GM18526 (cell line): ENCODE results near the gene ADPRH.

Source experiments
- POLR2A ChIP-seq: IDR thresholded peaks from 3 replicates; pipeline ENCODE4 v1.6.1; 2011; ENCODE audit not compliant: insufficient read length; ENCODE audit errors: extremely low read depth

Gene ADPRH

DNA sequence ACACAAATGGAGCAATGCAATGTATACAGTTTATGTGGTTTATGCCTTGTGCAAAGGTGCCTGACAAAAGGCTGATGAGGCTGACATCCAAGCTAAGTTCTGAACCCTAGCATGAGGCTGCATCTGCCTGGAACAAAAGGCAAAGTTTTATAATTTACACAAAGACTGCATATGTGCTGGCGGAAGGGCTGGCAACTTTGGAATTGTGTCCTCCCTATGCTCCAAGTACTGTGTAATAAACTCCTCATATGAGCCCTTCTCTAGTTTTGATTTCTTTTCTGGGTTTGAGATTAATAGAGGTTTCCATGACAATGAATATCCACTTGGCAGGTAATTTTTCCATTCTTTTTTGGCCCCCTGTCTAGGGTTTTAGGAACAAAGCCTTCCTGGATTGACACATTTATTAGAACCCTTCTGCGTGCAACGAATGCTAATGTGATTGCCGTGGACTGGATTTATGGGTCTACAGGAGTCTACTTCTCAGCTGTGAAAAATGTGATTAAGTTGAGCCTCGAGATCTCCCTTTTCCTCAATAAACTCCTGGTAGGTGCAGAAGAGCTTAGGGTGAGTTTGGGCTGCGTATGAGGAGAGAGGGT lies 29.2 kb downstream of the ADPRH start:
- TF ChIP-seq POLR2A, result no peak

DNA sequence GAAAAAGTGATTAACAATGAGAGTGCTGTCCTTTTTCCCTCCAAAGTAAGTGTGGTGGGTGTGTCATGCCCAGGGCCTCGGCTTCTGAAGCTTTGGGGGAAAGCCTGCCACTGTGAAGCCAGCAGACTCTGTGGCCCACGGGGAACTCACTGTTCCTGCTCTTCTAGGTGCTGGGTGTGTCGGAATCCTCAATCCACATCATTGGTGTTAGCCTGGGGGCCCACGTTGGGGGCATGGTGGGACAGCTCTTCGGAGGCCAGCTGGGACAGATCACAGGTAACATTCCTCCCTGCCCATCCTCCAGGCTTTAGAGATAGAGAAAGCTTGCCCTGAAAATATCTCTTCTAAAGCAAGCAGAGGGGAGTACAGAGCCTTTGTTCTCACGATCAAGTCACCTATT lies 30.0 kb downstream of the ADPRH start:
- TF ChIP-seq POLR2A, result no peak

DNA sequence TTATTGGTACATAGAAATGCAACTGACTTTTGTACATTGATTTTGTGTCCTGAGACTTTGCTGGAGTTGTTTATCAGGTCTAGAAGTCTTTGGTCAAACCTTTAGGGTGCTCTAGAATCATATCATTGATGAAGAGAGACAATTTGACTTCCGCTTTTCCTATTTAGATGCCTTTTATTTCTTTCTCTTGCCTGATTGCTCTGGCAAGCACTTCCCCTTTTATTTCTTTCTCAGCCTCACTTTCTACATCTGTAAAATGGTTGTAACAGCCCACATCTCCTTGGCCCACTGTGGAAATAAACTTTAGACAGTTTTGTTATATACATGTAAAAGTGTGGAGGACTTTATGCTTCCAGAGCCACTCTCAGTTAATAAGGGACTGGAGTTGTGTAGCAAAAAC lies 32.4 kb downstream of the ADPRH start:
- no peak for TF ChIP-seq POLR2A

DNA sequence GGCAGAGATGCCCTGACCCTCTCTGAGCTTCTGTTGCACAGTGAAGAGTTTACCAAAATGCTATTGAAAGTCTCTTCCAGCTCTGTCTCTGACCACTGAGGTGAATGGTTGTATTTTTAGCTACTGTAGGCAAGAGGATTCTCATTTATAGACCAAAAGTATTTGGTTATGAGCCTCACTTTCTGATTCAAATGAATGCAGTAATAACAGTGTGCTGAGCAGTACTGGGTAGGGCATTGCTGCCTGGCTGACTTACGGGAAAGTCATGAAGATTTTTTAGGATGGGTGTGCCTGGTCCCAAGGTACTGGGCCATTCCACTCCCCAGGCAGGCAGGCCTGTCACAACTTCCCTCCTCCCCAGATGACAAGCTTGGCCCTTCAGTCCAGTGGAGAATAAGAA lies 33.9 kb downstream of the ADPRH start:
- no peak for TF ChIP-seq POLR2A

DNA sequence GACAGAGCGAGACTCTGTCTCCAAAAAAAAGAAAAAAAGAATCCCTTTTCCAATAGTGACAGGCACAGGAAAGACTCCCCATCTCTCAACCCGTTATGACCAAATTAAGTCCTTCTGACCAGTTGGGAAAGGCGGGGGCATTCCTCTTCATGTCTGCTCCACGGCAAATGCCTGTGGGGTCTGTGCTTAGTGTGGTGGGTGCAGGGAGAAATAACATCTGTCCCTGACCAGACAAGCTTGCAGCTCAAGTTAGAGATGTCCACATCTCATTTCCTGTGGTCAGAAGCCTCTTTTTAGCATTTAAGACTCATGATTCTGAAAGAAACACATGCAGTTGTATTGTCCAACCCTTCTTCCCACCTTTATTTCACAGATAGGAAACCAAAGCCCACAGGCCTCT lies 34.6 kb downstream of the ADPRH start:
- no peak for TF ChIP-seq POLR2A

DNA sequence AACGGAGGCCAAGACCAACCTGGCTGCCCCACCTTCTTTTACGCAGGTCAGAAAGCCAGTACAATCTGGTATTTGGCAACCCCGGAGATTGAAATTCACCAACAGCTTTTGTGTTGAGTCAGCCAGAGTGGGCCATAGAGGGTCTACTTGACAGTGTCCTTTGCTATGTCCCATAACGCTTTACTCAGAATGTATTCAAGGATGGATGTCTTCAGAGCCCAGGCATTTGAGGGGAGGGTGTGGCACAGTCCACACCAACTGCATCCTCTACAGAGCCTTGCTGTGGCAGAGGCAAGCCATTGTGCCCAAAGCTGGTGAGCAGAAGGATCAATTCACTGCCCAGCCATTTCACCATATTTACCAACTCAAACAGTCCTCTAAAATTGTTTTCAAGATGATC lies 36.8 kb downstream of the ADPRH start:
- TF ChIP-seq POLR2A, result no peak

DNA sequence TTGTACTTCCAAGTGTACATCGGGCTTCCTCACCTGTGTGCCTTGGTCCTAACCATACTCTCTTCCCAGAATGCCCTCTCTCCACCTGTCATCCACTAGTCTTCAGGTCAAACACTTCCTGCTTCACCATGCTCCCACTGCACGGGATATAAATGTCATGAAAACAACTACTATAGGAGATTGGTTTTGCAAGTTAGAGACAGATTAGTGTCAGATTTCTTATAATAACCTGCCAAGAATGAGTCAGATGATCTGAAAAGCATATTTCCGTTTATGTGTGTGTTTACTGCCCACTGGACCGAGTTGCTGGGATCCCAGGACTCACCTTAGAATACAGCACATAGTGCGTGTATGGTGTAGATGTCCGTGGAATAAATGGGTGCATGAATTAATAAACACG lies 39.8 kb downstream of the ADPRH start:
- TF ChIP-seq POLR2A, result no peak

DNA sequence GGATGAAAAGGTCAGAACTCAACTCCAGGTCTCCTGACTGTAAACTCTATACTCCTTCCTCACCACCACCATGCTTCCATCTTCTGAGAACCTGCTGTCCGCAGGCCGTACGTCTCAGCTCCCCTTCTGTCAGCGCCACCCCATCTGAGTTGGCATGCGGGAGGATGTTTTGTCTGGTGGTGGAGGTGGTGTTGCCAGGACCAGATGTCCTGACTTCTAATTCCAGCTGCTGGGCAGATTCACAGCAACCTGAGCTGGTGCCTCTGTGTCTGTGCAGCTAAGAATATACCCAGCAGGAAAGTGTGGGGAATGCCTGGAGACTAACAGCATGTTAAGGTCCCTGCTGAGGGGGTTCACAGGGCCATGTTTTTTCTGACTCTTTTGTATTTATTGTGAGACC lies 41.6 kb downstream of the ADPRH start:
- TF ChIP-seq POLR2A, result no peak

DNA sequence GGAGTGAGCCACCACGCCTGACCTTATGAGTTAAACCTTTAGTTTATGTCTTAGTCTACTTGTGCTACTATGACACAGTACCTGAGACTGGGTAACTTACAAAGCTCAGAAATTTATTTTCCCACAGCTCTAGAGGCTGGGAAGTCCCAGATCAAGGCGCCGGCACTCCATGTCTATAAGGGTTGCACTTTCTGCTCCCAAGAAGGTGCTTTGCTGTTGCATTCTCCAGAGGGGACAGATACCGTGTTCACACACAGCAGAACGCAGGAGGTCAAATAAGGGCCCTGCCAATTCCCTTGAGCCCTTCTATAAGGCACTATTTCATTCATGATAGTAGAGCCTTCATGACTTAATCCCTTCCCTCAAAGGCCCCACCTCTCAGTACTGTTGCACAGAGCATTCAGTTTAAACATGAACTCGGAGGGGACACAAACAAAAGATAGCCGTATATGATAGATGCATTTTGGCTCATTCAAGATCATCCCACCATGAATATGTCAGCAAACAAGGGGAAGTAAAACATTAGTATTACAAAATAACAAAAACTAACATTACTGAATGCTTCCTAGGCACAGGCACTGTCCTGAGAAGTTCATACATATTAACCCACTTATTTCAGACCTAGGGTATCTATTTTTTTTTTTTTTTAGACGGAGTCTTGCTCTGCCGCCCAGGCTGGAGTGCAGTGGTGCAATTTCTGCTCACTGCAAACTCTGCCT lies 44.9 kb downstream of the ADPRH start:
- no peak for TF ChIP-seq POLR2A

DNA sequence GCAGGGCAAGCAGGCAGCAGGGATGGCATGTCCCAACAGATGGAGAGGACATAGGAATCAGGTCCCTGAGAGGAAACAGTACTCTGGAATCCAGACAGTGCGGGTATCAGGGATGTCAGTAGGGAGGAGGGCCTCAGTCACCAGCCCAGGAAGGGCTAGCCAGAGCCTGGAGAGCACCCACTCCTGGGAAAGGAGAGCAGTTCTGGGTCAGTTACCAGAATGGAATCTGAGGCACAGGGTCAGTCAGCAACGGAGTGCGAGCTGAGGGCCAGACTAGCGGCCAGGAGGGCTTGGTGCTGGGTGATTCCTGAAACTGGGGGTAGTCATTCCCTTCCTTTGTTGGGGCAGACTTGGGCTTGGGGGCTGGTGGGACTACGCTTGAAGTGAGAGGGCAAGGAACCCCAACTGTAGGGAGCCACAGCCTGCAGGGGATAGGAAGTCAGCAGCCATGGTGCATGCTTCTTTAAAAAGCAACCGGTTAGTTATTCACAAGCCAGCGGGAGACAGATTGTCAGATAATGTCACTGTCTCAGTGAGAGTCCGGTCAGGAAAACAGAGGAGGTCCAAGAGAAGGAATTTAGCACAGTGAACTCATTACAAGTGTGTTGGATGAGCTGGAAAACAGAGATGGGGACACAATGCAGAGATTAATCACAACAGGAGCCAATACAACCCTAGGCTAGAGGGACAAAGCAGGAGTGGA lies 46.3 kb downstream of the ADPRH start:
- TF ChIP-seq POLR2A, result no peak

DNA sequence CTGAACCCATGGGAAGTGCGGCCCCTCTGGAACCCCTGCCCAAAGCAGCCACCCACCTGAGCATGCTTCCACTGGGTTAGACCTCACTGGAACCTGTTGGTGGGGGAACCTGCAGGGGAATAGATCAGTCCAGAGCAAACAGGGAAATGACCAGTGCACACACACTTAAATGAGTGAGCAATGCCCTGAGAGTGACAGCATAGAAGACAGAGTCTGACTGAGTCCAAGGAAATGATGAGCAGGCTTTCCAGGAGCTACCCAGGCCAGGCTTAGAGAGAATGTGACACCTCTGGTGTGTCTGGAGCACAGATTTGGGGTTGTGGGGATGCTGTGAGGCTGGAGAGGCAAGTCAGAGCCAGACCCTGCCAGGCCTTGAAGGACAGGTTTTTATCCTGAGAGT lies 46.9 kb downstream of the ADPRH start:
- TF ChIP-seq POLR2A, result no peak

DNA sequence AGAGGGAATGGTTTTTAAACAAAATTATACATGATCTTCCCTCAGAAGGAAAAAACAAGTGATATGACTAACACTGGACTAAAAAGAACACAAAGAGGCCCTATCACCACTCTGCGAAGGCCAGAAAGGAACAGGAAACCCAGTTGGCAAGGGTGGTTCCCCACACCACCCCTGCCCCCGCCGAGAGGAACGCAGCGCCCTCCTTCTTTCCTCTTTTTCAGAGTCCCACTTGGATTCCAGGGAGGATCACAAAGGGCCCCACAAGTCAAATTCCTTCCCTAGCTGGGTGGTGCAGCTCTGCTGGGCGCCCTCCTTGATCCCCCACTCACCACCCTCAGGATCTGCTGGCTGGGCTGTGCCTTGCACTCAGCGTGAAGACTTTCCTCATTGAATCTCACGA lies 48.2 kb downstream of the ADPRH start:
- TF ChIP-seq POLR2A, result no peak

DNA sequence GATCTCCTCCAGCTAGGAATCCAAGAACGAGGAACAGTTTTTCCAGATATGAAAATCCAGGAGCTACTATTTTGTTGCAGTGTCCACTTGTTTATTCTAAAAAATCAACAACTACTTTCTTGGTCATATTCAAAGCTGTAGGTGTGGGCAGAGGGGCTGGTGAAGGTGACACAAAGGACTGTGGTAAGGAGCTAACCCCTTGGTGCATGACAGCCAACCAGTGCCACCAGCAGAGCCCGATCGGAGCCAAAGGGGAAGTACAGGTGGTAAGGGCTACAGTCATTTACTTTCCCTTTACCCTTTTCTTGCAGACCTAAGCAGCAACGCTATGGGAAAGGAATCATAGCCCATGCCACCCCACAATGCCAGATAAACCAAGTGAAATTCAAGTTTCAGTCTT lies 49.1 kb downstream of the ADPRH start:
- no peak for TF ChIP-seq POLR2A

DNA sequence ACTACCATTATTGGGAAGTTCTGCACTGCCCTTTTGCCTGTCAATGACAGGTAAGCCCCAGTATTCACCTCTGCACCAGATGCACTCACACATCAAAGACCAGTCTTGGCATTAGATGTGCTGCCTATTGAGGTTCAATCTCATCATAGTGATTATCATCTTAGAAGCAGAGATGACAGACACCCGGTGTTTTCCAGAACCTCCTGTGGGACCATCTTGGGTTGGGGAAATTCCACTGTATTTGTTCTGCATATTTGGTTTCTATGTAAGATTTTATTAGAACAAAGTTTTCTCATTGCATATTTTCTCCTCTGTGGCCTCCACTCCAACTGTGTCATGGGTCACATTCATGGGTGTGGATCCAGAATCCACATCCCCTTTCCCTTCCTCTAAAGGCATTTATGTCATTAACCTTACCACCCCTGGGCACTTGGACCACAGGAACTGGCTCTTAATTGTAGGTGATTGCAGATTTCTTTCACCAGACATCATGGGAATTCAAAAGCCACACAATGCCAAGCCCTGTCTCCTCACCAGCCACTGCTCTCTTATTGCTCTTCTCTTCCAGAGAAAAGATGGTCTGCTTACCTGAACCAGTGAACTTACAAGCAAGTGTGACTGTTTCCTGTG lies 49.6 kb downstream of the ADPRH start:
- no peak for TF ChIP-seq POLR2A

DNA sequence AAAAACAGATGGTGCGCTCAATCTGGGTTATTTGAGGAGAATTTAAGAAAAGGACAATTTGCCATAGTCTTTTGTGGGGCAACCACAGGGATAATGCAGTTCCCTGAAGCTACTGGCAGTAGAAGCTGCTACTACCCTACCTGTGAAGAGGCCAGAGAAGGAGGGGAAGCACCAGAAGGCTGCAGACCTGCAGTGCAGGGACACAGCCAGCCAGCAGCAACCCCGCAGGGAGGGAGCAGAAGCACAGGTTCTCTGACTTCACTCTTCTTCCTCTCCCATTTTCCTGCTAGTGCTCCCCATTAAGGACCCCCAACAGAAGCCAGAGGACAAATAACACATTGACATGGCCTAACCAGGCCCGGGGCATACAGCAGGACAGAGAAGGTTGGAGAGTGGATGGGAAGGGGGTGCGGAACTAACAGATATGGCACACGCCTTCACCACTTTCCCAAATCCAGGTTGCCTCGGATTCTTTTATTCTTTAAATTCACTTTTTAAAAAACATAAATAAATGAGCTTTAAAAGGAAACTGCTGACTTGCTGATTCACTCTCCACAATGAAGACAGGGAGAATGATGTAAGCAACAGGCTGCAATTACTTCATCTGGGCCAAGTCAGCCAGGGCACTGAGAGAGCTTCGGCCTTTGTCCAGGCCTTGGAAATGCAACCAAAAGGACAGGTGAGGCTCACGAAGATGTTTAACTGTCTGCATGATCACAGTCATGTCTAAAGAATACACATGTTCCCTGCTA lies 51.0 kb downstream of the ADPRH start:
- TF ChIP-seq POLR2A, result no peak

DNA sequence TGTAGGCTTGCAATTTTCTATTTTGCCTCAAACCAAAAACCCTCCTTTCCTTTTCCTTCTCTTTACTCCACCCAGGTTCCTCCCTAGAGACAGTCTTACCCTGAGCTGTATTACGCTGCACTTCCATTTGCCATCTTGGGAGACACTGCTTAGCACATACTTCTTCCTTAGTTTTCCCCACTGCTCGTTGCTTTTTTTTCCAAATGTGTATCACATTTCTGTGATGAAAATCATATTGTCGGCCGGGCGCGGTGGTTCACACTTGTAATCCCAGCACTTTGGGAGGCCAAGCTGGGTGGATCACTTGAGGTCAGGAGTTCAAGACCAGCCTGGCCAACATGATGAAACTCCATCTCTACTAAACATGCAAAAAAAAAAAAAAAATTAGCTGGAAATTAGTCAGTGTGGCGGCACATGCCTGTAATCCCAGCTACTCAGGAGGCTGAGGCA lies 51.6 kb downstream of the ADPRH start:
- no peak for TF ChIP-seq POLR2A

DNA sequence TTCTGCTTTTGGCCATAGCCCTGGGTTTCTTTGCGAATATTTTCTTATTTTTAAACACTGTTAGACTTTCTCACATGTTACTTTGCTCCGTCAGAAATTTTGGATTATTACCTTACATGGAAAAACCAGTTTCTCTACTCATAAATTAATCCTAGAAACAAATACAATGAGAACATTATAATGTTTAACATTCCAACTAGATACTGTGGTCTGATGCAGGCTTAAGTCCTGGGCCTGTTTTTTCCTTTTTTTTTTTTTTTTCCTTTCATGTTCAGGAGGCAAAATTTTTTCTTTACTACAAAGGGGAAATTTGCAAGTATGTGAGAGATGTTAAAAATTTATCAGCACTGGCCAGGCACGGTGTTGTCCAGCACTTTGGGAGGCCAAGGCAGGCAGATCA lies 52.2 kb downstream of the ADPRH start:
- TF ChIP-seq POLR2A, result no peak
